ENCODE measurements around the gene NGEF. TPM values are rescaled to one million over a fixed set of nuclear protein-coding genes. Genes with fewer than 3 reads are reported as not detected.
A peak's percentile ranks its signal among the peaks of the same experiment; 100 is the strongest.

Gene NGEF
- total and polyA plus RNA-seq, 10 of the 15 experiments (the other 5 are each of a cell fraction or from before 2014, with no cell fraction given), result 0.12 TPM; not detected in 9

DNA sequence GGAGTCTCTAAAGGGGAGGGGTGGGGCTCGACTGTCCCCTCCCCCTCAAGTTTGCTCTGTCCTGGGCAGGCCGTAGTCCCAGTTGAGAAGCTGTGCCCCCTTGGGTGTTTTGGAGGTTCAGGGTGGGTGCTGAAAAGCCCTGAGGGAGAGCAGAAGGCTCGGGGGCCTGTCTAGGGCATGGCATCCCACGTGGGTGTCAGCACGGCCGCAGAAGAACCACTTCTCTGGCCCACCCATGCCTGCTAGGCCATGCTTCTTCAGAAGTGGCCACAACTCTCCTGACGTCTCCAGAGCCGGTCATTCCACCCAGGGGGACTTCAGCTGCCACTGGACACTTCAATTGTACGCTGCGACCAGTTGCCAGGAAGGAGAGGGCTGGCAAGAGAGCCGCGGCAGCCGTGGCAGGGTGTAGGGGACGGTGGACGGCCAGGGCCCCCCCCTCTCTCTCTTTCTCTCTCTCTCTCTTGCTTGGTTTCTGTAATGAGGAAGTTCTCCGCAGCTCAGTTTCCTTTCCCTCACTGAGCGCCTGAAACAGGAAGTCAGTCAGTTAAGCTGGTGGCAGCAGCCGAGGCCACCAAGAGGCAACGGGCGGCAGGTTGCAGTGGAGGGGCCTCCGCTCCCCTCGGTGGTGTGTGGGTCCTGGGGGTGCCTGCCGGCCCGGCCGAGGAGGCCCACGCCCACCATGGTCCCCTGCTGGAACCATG, 46.9 kb upstream of the NGEF start, which contains the start of gene INPP5D (continued):
- TF ChIP-seq, protein P1, sequence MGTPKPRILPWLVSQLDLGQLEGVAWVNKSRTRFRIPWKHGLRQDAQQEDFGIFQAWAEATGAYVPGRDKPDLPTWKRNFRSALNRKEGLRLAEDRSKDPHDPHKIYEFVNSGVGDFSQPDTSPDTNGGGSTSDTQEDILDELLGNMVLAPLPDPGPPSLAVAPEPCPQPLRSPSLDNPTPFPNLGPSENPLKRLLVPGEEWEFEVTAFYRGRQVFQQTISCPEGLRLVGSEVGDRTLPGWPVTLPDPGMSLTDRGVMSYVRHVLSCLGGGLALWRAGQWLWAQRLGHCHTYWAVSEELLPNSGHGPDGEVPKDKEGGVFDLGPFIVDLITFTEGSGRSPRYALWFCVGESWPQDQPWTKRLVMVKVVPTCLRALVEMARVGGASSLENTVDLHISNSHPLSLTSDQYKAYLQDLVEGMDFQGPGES (IDR thresholded peaks at IDR 0.05), result no peak
- TF ChIP-seq YY1 (IDR thresholded peaks at IDR 0.05; ENCODE audit: low read depth, low read length) (peak; percentile 63; the same call in 1 of the 2 replicates), NFIC (IDR thresholded peaks at IDR 0.05; ENCODE audit: low read depth, low read length) (no peak), SIX5 (IDR thresholded peaks at IDR 0.05; ENCODE audit: low read depth, low read length, severe bottlenecking) (no peak), CBFB (IDR thresholded peaks at IDR 0.05; ENCODE audit: low read depth) (peak; percentile 83), YBX1 (IDR thresholded peaks at IDR 0.05) (no peak), MEF2A (IDR thresholded peaks at IDR 0.05; ENCODE audit: insufficient read depth, low read depth, low read length) (peak; percentile 14; the same call in 1 of the 2 replicates), MXI1 (IDR thresholded peaks at IDR 0.05; ENCODE audit: low read depth, low read length) (no peak), ZNF622 (IDR thresholded peaks at IDR 0.05) (no peak), RELA (IDR thresholded peaks at IDR 0.05; ENCODE audit: borderline replicate concordance, partially characterized antibody) (no peak), NRF1 (conservative IDR thresholded peaks at IDR 0.05; ENCODE audit: low read depth, low read length) (no peak), RAD21 (IDR thresholded peaks at IDR 0.05; ENCODE audit: insufficient read depth, low read depth, low read length) (peak; percentile 29; the same call in 1 of the 2 replicates)
- TF ChIP-seq, protein P2, sequence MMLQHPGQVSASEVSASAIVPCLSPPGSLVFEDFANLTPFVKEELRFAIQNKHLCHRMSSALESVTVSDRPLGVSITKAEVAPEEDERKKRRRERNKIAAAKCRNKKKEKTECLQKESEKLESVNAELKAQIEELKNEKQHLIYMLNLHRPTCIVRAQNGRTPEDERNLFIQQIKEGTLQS (IDR thresholded peaks at IDR 0.05; ENCODE audit: borderline replicate concordance, extremely low read depth, low read depth, low read length), result no peak
